ENCODE measurements around the gene NHSL2. TPM values are rescaled to one million over a fixed set of nuclear protein-coding genes. Genes with fewer than 3 reads are reported as not detected.

The NHSL2 gene
- polyA plus RNA-seq, 10 donors: 7.7 to 13.1 (median 8.7) TPM

DNA sequence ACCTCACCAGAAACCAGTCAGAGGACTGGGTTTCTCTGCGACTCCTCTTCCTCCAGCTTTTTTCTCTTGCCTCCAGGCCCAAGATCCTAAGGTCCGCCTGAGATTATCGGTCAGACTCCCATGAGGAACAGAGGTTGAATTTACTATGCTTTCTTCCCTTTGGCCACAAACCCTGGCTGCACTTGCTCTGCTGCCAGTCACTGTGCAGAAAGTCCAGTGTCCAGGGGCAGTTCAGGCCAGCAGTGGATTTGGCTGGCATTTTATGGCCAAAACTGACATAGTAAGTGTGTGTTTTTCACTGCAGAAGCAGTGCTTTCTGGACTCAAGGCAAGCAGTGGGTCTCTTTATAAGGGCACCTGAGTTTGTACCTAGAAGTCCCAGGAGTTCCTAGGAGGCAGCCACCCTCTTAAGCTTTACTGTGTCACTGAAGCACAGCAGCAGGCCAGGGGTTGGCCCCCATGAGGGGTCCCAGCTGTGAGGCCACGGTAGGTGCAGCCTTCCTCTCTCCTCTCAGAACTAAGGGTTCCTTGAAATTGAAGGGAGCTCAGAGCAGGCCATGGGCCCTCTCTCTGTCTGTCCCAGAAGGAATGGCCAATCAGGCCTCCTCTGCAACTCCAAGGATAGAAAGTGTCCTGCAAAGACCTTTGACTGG is 217.7 kb downstream of the NHSL2 start:
- DNase-seq: no peak

DNA sequence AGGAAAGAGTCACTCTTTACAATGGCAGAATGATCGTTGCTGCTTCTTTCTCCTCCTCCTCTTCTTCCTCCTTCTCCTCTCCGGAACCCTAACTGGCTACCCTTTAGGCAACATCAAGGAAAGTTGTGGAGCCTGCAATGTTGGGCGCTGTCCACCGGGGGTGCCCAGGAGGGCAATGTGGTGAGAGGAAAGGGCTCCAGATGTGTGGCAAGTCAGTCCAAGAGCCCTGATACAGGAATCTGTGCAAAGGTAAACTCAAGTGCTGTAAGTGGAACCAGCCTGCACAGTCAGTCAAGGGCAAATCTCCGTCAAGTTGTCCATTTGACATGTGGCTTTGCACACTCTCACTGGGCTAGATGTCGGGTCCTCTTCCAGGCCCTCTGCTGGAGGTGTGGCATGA is 218.2 kb downstream of the NHSL2 start:
- no peak for DNase-seq

DNA sequence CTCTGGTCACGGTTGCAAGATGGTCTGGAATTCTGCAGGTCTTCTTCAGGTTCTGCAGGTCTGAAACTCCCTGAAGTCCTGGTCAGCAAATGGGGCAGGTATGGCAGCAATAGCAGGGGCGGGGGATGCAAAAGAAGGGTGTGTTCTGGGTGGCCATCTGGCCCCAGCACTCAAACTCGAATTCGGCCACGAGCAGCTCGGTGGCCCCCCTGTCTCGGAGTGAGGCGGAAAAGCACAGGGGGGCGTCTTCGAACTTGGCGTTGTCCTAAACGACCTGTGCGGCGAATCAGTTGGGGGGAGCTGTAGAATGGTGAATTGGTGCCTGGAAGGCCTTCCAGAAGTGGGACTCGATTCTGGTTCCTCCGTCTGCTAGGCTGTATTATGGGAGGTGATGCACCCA is 219.0 kb downstream of the NHSL2 start:
- DNase-seq: no peak

DNA sequence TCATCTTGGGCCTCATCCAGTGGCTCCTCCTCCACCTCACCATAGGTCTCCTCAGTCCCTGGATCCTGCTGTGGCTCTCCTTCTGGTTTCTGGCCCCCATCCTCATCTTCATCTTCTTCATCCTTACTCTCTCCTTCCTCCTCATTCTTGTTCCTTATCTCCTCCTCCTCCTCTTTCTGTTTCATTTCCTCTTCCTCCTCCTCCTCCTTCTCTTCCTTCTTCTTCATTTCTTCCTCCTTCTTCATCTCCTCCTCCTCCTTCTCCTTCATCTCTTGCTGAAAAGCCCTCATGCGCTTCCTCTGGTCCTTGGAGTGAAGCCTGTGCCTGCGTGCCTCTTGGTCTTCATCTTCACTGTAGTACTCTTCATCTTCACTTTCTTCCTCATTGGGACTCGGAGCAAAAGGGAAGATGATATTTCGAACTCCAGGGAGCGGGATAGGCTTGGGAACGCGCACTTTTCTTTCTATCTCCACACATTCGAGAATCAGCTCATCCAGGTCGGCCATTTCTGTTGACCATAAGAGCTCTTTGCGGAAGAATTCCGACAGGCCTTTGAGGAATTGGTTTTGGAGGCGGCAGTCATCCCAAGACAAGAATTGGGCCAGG is 219.6 kb downstream of the NHSL2 start:
- no peak for DNase-seq

DNA sequence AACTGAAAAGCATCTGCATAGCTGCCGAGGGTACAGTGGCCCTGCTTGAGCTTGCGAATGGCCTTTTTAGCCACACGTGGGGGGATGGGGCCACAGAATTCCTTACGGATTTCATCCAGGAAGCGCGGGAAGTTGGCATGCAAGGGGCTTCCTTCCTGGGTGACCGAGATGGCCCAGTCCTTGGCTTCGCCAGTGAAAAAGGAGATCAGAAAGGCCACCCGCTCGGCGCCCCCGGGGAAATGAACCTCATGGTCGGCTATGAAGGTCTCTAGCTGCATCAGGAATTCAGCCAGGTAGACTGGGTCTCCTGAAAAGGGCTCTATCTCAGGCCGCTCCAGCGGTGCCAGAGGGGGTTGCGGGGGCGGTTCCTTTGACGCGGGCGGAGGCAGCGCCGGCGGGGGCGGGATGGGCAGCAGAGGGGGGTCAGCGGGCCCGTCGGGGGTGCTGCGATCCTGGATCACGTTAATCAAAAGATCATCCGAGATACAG is 220.2 kb downstream of the NHSL2 start:
- DNase-seq: no peak

DNA sequence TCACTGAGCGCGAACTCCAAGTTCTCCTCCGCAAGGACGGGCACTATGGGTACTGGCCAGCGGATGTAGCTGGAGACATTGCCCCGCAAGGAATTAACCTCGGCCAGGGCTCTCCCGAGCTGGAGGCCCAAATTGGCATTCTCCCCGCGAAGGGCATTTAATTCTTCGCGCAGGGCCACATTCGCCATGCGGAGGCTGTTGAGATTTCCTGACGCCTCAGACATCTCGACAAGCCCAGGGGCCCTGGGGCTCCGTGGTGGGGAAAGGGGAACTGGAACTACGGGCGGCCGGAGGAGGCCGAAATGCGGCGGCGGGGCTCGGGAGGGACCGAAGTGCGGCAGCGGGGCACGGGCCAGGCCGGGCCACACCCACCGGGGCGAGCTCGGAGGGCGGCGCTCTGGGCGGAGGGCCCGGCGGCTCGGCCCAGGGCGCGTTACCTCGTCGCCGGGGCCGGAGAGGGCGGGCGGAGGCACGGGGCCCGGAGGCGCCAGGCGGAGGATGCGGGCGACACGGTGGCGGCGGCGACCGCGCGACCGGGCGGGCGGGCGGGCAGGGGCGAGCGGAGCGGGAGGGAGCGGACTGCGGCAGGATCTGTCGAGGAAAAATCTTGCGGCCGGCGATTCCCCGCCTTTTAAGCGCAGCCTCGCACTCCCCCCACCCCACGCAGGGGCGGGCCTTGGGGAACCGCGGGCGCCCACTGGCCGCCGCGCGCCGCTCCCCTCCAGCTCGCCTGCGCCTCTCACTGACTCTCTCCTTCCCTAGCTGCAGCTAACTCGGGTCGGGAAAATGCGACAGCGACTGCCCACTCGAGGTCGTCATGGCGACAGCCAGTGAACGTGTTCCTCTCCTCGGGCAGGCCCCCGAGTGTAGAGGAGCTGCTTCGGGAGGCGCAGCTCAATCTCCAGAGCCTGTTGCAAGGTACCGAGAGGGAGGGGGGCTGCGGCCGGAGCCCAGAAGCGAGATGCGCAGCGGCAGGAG is 221.0 kb downstream of the NHSL2 start, which contains the start of gene RTL5:
TSS of gene RTL5 (minus strand) at position 599 of the 978 bp plus-strand sequence.
- DNase-seq: peak; percentile 79 to 94 (median 86)

DNA sequence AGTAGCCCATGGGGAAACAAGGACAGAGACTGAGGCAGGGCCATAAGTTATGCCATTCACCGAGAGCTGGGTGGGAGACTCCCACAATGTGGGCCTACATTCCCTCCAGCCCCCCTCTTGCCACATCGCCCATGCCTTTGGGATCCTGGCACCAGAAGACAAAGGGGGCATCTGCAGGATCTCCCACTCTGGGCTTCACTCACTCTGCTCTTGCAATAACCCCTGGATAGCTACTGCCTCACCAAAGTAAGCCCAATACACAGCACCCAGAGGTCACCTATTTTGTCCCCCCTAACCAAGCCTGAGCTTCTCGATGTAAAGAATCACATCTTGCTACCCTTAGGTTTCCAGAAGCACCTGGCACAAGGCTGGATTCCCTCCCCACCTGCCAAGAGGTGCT is 221.8 kb downstream of the NHSL2 start:
- no peak for DNase-seq

DNA sequence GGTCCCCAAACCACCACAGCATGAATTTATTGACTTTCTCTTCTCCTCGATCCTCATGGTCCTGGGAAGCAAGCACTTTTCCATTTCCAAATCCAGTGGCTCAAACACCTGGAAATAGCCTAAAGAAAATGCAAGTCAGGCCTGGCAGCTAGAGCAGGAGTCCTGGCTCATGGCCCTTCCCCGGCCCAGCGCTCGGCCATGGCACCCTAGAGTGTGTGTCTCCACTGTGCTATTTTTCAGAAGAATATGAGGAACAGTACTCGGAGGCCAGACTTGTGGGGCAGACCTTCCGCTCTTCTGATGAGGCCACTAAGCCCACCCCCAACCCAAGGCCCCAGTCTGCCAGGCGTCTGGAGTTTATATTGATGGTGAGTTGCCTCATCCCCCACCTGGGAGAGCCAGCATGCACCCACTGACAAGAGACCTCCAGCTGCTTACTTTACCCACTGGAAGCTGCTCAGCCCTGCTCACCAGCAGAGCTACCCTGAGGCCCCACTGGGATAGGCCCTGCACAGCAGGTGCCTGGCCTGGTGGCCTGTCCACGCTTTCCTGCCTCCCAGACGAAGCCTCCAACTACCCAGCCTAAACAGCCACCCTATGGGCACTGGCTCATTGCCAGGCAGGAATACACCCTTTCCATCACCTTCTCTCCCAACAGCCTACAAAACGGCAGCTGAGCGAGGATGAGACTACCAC is 223.4 kb downstream of the NHSL2 start:
- no peak for DNase-seq

DNA sequence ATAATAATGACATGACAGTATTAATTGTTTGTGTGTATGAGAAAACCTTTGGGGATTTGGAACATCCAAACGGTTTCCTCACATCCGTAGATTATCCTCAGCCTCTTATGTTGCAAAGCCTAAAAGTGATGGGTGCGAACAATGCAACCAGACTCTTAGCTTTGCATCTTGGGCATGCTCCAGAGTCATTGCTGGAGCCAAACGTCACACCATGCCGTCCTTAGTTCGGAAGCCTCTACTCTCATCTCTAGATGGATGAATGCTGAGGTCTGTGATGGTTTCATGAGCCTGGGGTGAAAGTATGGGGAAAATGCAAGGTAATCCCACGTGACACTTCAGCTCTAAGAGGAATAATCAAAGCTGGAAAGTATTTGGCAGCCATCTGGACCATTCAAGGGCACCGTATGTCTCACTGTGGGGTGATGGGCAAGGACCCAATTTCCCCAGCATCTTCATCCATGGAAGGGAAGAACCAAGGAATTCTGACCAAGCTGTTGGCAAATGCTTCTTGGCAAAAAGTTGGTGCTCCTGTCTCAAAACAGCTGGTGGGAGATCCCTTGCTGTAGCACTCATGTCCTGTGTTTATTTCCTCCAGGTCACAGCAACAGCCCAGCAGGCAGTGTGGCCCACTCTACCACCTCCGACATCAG is 227.3 kb downstream of the NHSL2 start:
- no peak for DNase-seq

DNA sequence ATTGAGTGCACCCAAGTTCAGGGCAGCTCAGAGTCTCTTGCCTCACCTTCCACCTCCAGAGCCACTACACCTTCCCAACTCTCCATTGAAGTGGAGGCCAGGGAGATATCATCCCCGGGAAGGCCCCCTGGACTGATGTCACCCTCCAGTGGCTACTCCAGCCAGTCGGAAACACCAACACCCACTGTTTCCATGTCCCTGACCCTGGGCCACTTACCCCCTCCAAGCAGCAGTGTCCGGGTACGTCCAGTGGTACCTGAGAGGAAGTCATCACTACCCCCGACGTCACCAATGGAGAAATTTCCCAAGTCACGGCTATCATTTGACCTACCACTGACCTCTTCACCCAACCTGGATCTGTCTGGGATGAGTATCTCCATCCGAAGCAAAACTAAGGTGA is 228.9 kb downstream of the NHSL2 start:
- DNase-seq: no peak

DNA sequence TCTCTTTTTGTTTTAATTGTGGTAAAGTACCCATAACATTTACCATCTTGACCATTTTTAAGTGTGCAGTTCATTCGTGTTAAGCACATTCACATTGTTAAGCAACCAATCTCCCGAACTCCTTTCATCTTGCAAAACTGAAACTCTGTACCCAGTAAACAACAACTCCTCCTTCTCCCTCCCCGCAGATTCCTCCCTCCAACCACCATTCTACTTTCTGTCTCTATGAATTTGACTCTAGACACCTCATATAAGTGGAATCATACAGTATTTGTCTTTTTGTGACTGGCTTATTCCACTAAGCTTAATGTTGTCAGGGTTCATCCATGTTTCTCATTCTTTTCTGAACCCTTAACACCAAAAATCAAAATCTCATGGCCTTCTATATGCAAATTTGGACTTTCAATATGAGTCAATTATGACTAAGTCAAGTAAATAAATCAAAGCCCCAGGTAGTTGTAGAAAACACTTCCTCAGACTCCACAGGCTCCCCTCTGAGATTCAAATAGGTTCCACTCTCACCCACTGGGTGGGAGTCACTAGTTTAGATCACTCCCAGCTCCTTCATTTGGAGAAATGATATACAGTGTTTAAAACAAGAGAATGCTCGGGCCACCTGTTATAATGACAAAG is 230.8 kb downstream of the NHSL2 start:
- DNase-seq: no peak

DNA sequence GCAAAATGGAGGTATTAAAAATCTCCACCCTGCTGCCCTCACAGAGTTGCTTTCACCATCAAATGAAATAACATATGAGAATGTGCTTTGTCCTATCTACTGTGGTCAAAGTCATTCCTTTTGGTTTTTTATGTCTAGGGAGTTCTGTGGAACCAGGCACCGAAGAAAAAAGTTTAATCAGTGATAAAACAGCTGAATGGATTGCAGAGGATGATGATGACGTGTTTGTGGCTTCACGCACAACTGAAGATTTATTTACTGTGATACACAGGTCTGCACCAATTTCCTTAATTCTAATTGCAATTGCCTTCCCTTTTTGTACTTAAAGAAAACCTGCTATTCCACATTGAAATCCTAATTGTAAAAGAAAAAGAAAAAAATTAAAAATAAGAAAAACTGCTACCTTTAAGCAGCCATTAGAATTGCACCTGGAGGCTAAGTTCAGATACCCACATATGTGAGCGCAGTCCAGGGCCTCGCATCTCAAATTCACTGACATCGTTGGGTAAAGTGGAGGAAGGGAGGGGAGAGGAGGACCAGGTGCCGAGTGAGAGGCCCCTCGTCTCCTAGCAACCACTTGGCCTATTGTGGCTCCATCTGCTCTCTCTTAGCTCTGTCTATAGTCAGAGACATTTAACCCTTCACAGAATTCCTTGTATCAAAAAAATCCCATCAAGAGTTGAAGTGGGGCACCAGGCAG is 231.6 kb downstream of the NHSL2 start:
- peak; percentile 62 to 87 (median 76) for DNase-seq

DNA sequence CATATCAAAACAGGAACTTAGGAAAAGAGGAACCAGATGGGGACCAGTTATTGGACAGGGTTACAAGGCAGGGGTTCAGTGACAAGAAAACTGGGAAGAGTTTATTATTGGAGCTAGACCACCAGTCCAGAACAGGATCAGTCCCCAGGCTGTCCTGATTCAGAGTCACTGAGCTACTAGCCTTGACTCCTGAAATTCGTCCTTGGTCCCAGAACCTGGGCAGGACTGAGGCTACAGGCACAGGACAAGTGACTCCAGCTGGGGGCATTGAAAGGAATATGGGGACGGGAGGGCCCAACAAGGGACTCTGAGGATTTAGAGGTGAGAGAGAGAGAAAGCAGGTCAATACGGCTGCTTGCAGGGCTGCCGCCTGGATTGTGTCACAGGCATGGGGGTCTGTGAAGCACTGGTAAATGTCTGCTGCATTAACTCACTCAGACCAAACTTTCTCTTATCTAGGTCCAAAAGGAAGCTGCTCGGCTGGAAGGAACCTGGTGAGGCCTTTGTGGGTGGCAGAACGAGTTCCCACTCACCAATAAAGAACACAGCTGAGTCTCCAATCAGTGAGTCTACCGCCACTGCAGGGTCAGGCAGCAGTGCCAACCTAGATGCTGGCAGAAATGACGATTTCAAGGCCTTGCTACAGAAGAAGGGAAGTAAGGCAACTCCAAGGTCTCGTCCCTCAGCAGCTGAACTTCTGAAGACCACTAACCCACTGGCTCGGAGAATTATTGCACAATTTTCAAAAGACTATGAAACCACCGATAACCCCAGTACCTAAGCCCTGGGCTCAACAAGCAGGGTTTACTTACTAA is 232.4 kb downstream of the NHSL2 start:
- DNase-seq: no peak

DNA sequence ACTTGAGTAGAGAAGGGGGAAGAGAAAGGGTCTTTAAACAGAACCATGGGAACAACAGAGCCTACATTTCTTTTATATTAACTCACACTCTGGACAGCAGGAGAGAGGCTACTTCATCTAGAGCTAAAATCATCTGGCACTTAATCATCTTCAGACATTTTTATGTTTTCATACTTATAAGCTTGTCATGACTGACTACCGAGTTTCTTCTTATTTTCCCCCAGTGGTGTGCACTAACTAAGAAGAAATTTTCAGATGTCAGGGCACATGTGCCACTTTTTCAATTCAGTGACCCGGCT is 232.9 kb downstream of the NHSL2 start:
- DNase-seq: no peak

DNA sequence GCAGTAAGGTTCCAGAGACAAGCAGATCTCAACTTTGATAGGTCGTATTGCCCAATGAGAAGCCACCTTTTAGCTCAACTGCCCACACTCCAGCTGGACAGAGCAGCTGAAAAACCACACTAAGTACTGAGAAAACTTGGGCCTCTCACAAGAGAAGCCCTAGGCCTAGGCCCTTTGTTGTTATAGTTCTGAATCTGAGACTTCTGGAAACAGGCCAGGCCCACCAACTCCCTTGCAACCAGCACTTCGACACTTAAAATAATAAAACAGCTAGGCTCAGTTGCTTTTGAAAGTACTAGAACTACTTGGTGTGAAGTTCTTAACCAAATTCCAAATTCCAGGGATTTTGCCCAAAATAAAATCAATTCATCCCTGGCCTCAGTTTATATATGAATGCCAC is 234.5 kb downstream of the NHSL2 start:
- DNase-seq: no peak

DNA sequence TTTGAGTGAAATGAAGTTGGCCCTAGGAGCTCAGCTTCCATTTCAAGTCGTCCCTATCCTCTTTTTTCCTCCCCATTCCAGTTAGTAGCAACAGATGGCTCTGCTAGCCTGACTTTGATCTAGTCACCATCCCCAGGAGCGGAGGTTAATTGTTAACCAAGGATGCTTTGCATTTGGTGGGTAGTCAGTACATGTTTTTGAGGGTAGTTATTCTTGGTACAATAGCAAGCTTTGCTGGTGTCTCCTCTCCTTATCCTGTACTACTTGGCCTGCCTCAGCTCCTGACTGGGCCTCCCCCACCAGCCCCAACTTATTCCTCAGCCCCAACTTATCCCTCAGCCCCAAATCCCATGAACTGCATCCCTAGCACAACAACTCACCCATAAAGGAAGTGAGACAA is 235.9 kb downstream of the NHSL2 start:
- no peak for DNase-seq

DNA sequence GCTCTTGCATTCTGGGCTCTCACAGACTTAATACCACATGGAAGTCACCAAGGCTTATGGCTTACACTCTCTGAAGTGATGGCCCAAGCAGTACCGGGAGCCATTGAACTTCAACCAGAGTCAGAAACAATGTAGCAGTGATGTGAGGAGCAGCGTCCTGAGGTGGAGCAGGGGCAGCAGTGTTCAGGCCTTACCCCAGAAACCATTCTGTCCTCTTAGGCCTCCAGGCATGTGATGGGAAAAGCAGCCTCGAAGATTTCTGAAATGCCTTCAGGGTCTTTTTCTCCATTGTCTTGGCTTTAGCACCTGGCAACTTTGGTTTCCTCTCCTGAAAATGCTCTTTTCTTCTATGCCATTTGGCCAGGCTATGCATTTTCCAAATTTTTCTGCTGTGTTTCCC is 248.1 kb downstream of the NHSL2 start:
- DNase-seq: no peak

DNA sequence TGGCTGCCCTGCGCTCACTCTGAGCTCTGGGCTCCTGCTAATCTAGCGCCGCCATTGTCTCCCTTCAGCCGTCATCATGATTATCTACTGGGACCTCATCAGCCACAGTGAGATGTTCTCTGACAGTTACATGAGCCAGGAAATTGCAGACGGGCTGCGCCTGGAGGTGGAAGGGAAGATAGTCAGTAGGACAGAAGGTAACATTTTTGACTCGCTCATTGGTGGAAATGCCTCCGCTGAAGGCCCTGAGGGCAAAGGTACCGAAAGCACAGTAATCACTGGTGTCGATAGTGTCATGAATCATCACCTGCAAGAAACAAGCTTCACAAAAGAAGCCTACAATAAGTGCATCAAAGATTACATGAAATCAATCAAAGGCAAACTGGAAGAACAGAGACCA is 249.1 kb downstream of the NHSL2 start:
- no peak for DNase-seq

DNA sequence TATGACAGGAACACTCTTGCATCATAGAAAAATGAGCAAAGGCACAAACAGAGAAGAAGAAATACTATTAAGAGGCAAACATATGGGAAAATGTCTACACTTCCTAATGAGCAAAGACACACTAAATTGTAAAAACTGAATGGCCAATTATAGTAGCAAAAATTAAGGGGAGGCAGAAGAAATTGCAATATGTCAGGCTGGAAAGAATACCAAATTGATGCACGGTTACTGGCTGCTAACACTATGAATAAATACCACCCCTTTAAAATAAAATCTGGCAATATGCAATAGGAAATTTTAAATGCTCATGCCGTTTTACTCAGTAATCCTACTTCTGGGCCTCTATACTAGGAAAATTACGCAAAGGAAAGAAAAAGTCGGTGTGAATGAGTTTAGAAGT is 254.9 kb downstream of the NHSL2 start:
- DNase-seq: no peak

All from muscle of back (tissue), 11 donors.